K562 (cell line): Measurements from ENCODE around the gene CACNG1. TPM values are rescaled to one million over a fixed set of nuclear protein-coding genes. Genes with fewer than 3 reads are reported as not detected.

ENCODE experiments used
- ATAC-seq: fragments of 200-7000 bp; cut with Tn5 transposase; 3 replicates; pipeline ENCODE4 v1.9.1; 2020; ENCODE audit warnings: moderate library complexity
- BruUV-seq: library from RNA; stranded (reverse); fragments of 400-500 nt; replicated peaks from 2 replicates; lab custom pipeline; 2021; lab: Mats Ljungman, UMichigan
- CTCF ChIA-PET: fragments of 300-600 bp; formaldehyde crosslinking; extraction: SDS; loops from one replicate; lab custom pipeline; 2021; ENCODE audit warnings: low intra/inter-chr PET ratio; lab: Yijun Ruan, JAX
- POLR2A ChIA-PET: fragments of 300-600, 350-650 bp; sonication (Branson Sonifier 250); formaldehyde crosslinking; extraction: SDS; loops from one replicate; lab custom pipeline; 2021; ENCODE audit warnings: antibody characterized with exemption, inconsistent platforms; lab: Yijun Ruan, JAX
- DNase-seq, 4 experiments: peaks; one replicate each; pipeline versions ENCODE4 v3.0.0 to v3.0.0-alpha.2; 2011 to 2018; ENCODE audit warnings: low spot score in 3 of 4, mixed read lengths in 3 of 4; ENCODE audit errors: extremely low read depth in 1 of 4
- FAIRE-seq: peaks from 2 replicates; lab custom pipeline; 2011; peaks lifted over from hg19 to GRCh38; lab: Jason Lieb, UNC
- H2AFZ ChIP-seq: 2 replicates; pipeline ENCODE4 v1.6.0; 2011; ENCODE audit warnings: low read depth, low read length, control low read depth, inconsistent platforms
- H3K27ac ChIP-seq: fragments of 200-600 bp; 3 replicates; pipeline ENCODE4 v1.8.0; 2011; ENCODE audit warnings: low read depth, mild to moderate bottlenecking, control low read depth, inconsistent platforms, low read length, moderate library complexity, mixed read lengths; ENCODE audit errors: extremely low read depth
- H3K27me3 ChIP-seq, 2 experiments: fragments of 300-600 bp in 1 of 2; 2 replicates in 1 of 2; 3 replicates in 1 of 2; pipeline versions ENCODE4 v1.6.0 to v1.8.0; 2011; ENCODE audit warnings: inconsistent platforms in 2 of 2, low read length in 2 of 2, mild to moderate bottlenecking in 1 of 2, mixed read lengths in 1 of 2, moderate library complexity in 1 of 2; ENCODE audit not compliant: control insufficient read depth in 2 of 2, insufficient read depth in 2 of 2
- H3K36me3 ChIP-seq: fragments of 300-600 bp; 3 replicates; pipeline ENCODE4 v1.8.0; 2011; ENCODE audit warnings: mild to moderate bottlenecking, low read length, inconsistent platforms; ENCODE audit not compliant: control insufficient read depth, insufficient read depth
- H3K4me1 ChIP-seq, 2 experiments: fragments of 200-600 bp in 1 of 2; replicated peaks in 1 of 2; 2 replicates in 1 of 2; 3 replicates in 1 of 2; pipeline versions ENCODE4 v1.5.1 to v1.8.0; 2011; ENCODE audit warnings: inconsistent platforms in 2 of 2, low read length in 2 of 2, mild to moderate bottlenecking in 1 of 2, mixed read lengths in 1 of 2, moderate library complexity in 1 of 2; ENCODE audit not compliant: control insufficient read depth in 2 of 2, insufficient read depth in 2 of 2
- H3K4me2 ChIP-seq: 2 replicates; pipeline ENCODE4 v1.6.1; 2011; ENCODE audit warnings: low read length, control low read depth, inconsistent platforms, mixed read lengths; ENCODE audit not compliant: insufficient read depth
- H3K4me3 ChIP-seq: fragments of 200-600 bp; sonication (generic), shearing (Covaris generic); 2 replicates; pipeline ENCODE4 v1.5.1; 2016; ENCODE audit warnings: control low read depth, inconsistent platforms
- H3K79me2 ChIP-seq: fragments of 200-600 bp; 3 replicates; pipeline ENCODE4 v1.8.0; 2011; ENCODE audit warnings: low read length, inconsistent platforms; ENCODE audit not compliant: control insufficient read depth, insufficient read depth
- H3K9ac ChIP-seq, 2 experiments: 2 replicates each; pipeline versions ENCODE4 v1.6.0 to v1.6.1; 2011; ENCODE audit warnings: low read depth in 2 of 2, low read length in 2 of 2, control low read depth in 1 of 2, inconsistent platforms in 1 of 2, mild to moderate bottlenecking in 1 of 2, mixed read lengths in 1 of 2; ENCODE audit not compliant: insufficient read depth in 1 of 2
- H3K9me1 ChIP-seq: one replicate; pipeline ENCODE4 v1.6.0; 2011; ENCODE audit warnings: inconsistent platforms, mild to moderate bottlenecking, low read length, moderate library complexity; ENCODE audit not compliant: control insufficient read depth, insufficient read depth
- H3K9me3 ChIP-seq: replicated peaks from 2 replicates; pipeline ENCODE4 v1.5.1; 2011; ENCODE audit warnings: low read depth, low read length, inconsistent platforms; ENCODE audit not compliant: control insufficient read depth, insufficient read depth
- H4K20me1 ChIP-seq: replicated peaks from 2 replicates; pipeline ENCODE4 v1.6.1; 2011; ENCODE audit warnings: low read length, inconsistent platforms, mixed read lengths; ENCODE audit not compliant: control insufficient read depth, insufficient read depth
- CBX1 ChIP-seq: sonication (generic); IDR thresholded peaks from 2 replicates; pipeline ENCODE4 v1.6.1; 2016; ENCODE audit warnings: antibody characterized with exemption, low read depth, mild to moderate bottlenecking
- CREB3L1 ChIP-seq: fragments of 450-650 bp; IDR thresholded peaks from 2 replicates; pipeline ENCODE4 v1.6.1; 2014; ENCODE audit warnings: low read depth, mild to moderate bottlenecking, moderate library complexity, borderline replicate concordance
- HMG20A ChIP-seq: fragments of 450-650 bp; formaldehyde crosslinking; conservative IDR thresholded peaks from 2 replicates; pipeline ENCODE4 v1.4.0; 2020; ENCODE audit warnings: mild to moderate bottlenecking, mixed read lengths
- KLF10 ChIP-seq: fragments of 250-450 bp; sonication (Bioruptor Pico); IDR thresholded peaks from 2 replicates; pipeline ENCODE4 v1.6.1; 2021; ENCODE audit warnings: matching md5 sums
- MGA ChIP-seq: fragments of 450-650 bp; IDR thresholded peaks from 2 replicates; pipeline ENCODE4 v1.6.1; 2016; ENCODE audit warnings: mild to moderate bottlenecking, moderate library complexity
- NRF1 ChIP-seq, 2 experiments: fragments of 450-650 bp; IDR thresholded peaks in 1 of 2; conservative IDR thresholded peaks in 1 of 2; 2 replicates each; pipeline ENCODE4 v1.6.1; 2014; ENCODE audit warnings: mild to moderate bottlenecking in 2 of 2
- SMC3 ChIP-seq: conservative IDR thresholded peaks from 2 replicates; pipeline ENCODE4 v1.6.1; 2011; ENCODE audit warnings: low read depth, low read length, improper control_type of control experiment; ENCODE audit not compliant: insufficient read depth
- ZNF12 ChIP-seq: sonication (generic); formaldehyde crosslinking; IDR thresholded peaks from 2 replicates; pipeline ENCODE4 v1.4.0; 2020; ENCODE audit warnings: mild to moderate bottlenecking, missing genetic modification reagents
- WGBS: fragments of 100-300 bp; shearing (Covaris generic); methylation state at CpG from one replicate; pipeline ENCODE4 v1.1.6; 2016; ENCODE audit warnings: low coverage, mixed read lengths; ENCODE audit not compliant: insufficient coverage; ENCODE audit errors: missing lambda C conversion rate; 5-methylcytosine and 5-hydroxymethylcytosine counted together
- in situ Hi-C: fragments of 300-500 bp; cut with MboI; formaldehyde crosslinking; loops from 4 replicates; pipeline ENCODE4 v1.15.0; 2018; ENCODE audit warnings: inconsistent platforms, mixed read lengths
- intact Hi-C: fragments of 100-400 bp; cut with micrococcal nuclease; formaldehyde crosslinking; loops from 2 replicates; pipeline ENCODE4 v1.14.2; 2022
- polyA plus RNA-seq, 8 experiments: library from polyadenylated mRNA; depleted of rRNA in 4 of 8; stranded (reverse) in 5 of 8; unstranded in 3 of 8; fragments of >200 nt; fragmentation: Nextera tagmentation in 2 of 8; fragmentation: Illumina TruSeq in 1 of 8; extraction: Ambion mirVana in 2 of 8; extraction: Trizol in 1 of 8; gene quantifications; 2 replicates each; pipeline versions ENCODE4 v1.2.1 to v1.2.3, GENCODE V29; 2011 to 2014; ENCODE audit warnings: inconsistent platforms in 1 of 8, missing spikeins in 1 of 8
- total RNA-seq, 7 experiments: library from RNA; depleted of rRNA in 6 of 7; stranded (reverse); fragments of >200 nt in 6 of 7; fragmentation: Illumina TruSeq in 2 of 7; extraction: Trizol in 2 of 7; gene quantifications; 2 replicates each; pipeline versions ENCODE4 v1.2.1 to v1.2.3, GENCODE V29; 2011 to 2021; ENCODE audit warnings: low replicate concordance in 1 of 7

The CACNG1 gene
- total and polyA plus RNA-seq, 9 of the 15 experiments (the other 6 are each of a cell fraction or from before 2014, with no cell fraction given), result not detected

GRCh38 chr17:67030641-67031040 is 13.7 kb upstream of the CACNG1 start (continued):
- no peak for TF ChIP-seq HMG20A
- TF ChIP-seq ZNF12 (CRISPR knock-in tag), result no peak
- TF ChIP-seq KLF10 (CRISPR knock-in tag), result no peak
- no peak for TF ChIP-seq CBX1
- TF ChIP-seq, all 486 proteins: peak for 0

GRCh38 chr17:67032382-67032781 is 12.0 kb upstream of the CACNG1 start:
- Histone ChIP-seq H3K9me1 (no peaks in the 10 kb centered on the region), H3K4me1 (peaks cover 0 to 3% of the 10 kb centered on the region in 2 experiments; a peak in 1 of 5 replicates), H3K36me3 (no peaks in the 10 kb centered on the region), H2AFZ (no peak overlapping the region), H3K27me3 (peaks cover 45 to 77% of the 10 kb centered on the region in 2 experiments), H3K79me2 (no peaks in the 10 kb centered on the region), H3K27ac (no peak overlapping the region), H3K4me2 (no peak overlapping the region), H3K9me3 (no peaks in the 10 kb centered on the region), H3K4me3 (no peak overlapping the region), H4K20me1 (no peaks in the 10 kb centered on the region), H3K9ac (no peak overlapping the region; a peak in 1 of 4 replicates)
- POLR2A ChIA-PET, result no interaction called here
- in situ Hi-C loops (no loop called here), intact Hi-C loops (no loop called here)
- ATAC-seq (no peak), FAIRE-seq (no peak), DNase-seq (no peak)
- no TSS peak for BruUV-seq
- 16% methylated on average over 14 of the region's 14 CpGs for WGBS
- CTCF ChIA-PET, result no interaction called here
- TF ChIP-seq SMC3 (no peak), NRF1 (conservative IDR thresholded peaks at IDR 0.05 in 1 of 2, IDR thresholded peaks at IDR 0.05 in 1 of 2) (no peak), CREB3L1 (no peak), MGA (no peak)
